H1 (cell line): ENCODE measurements around the gene SBSN. TPM values are rescaled to one million over a fixed set of nuclear protein-coding genes. Genes with fewer than 3 reads are reported as not detected.

Source experiments
- CTCF ChIA-PET: fragments of 300-600 bp; sonication (Branson Sonifier 250); formaldehyde crosslinking; loops from one replicate; lab custom pipeline; 2021; ENCODE audit not compliant: partially characterized antibody; lab: Charles Lee
- POLR2A ChIA-PET: fragments of 300-600 bp; sonication (Branson Sonifier 250); formaldehyde crosslinking; loops from one replicate; lab custom pipeline; 2021; ENCODE audit warnings: inconsistent platforms; ENCODE audit not compliant: partially characterized antibody; lab: Charles Lee
- DNase-seq, 2 experiments: peaks; one replicate each; pipeline versions ENCODE4 v3.0.0 to v3.0.0-alpha.2; 2010 to 2022; ENCODE audit warnings: low spot score in 2 of 2, low read depth in 1 of 2, mixed read lengths in 1 of 2
- FAIRE-seq: peaks from 2 replicates; lab custom pipeline; 2011; peaks lifted over from hg19 to GRCh38; lab: Jason Lieb, UNC
- H2AFZ ChIP-seq: 2 replicates; pipeline ENCODE4 v1.8.1; 2012; ENCODE audit warnings: low read length, inconsistent platforms
- H2AK5ac ChIP-seq: 2 replicates; pipeline ENCODE4 v1.6.1; 2013; ENCODE audit warnings: low read depth, low read length
- H2BK120ac ChIP-seq: replicated peaks from 2 replicates; pipeline ENCODE3; 2013; ENCODE audit warnings: low read depth, low read length, inconsistent platforms
- H2BK12ac ChIP-seq: 2 replicates; pipeline ENCODE4 v1.6.1; 2013; ENCODE audit warnings: low read depth, low read length
- H2BK15ac ChIP-seq: 2 replicates; pipeline ENCODE4 v1.6.1; 2013; ENCODE audit warnings: low read length
- H2BK20ac ChIP-seq: 2 replicates; pipeline ENCODE4 v1.6.1; 2013; ENCODE audit warnings: low read length
- H2BK5ac ChIP-seq: 2 replicates; pipeline ENCODE4 v1.6.1; 2013; ENCODE audit warnings: low read depth, low read length
- H3K14ac ChIP-seq: 2 replicates; pipeline ENCODE4 v1.6.1; 2013; ENCODE audit warnings: inconsistent platforms; ENCODE audit not compliant: insufficient read length
- H3K18ac ChIP-seq: 2 replicates; pipeline ENCODE4 v1.6.1; 2013; ENCODE audit warnings: low read length; ENCODE audit errors: extremely low read depth
- H3K23ac ChIP-seq: 2 replicates; pipeline ENCODE4 v1.6.1; 2013; ENCODE audit warnings: inconsistent platforms; ENCODE audit not compliant: insufficient read length
- H3K23me2 ChIP-seq: 2 replicates; pipeline ENCODE4 v1.6.1; 2013; ENCODE audit warnings: low read depth, low read length
- H3K27ac ChIP-seq: 2 replicates; pipeline ENCODE4 v1.6.1; 2011; ENCODE audit warnings: low read depth, low read length, inconsistent platforms
- H3K27me3 ChIP-seq, 4 experiments: replicated peaks in 1 of 4; 1 replicate in 1 of 4; 2 replicates in 3 of 4; pipeline versions ENCODE4 v1.6.1 to v1.8.1; 2011 to 2013; ENCODE audit warnings: low read length in 3 of 4, mild to moderate bottlenecking in 3 of 4, inconsistent platforms in 2 of 4, mixed read lengths in 2 of 4, moderate library complexity in 1 of 4; ENCODE audit not compliant: control insufficient read depth in 3 of 4, insufficient read depth in 3 of 4; ENCODE audit errors: extremely low read depth in 1 of 4
- H3K36me3 ChIP-seq, 4 experiments: 2 replicates each; pipeline versions ENCODE4 v1.6.1 to v1.8.1; 2011 to 2013; ENCODE audit warnings: mild to moderate bottlenecking in 4 of 4, low read length in 3 of 4, moderate library complexity in 2 of 4, control low read depth in 1 of 4, inconsistent platforms in 1 of 4; ENCODE audit not compliant: insufficient read depth in 4 of 4, control insufficient read depth in 2 of 4
- H3K4ac ChIP-seq: replicated peaks from 2 replicates; pipeline ENCODE3; 2013; ENCODE audit warnings: low read length, low read depth, mixed read lengths, inconsistent platforms; ENCODE audit not compliant: insufficient read length
- H3K4me1 ChIP-seq, 4 experiments: replicated peaks in 1 of 4; 1 replicate in 1 of 4; 2 replicates in 3 of 4; pipeline versions ENCODE4 v1.6.1 to v1.8.1; 2011 to 2013; ENCODE audit warnings: low read length in 3 of 4, inconsistent platforms in 2 of 4, mixed read lengths in 1 of 4; ENCODE audit not compliant: insufficient read depth in 4 of 4, control insufficient read depth in 3 of 4
- H3K4me2 ChIP-seq, 2 experiments: 2 replicates each; pipeline versions ENCODE4 v1.6.1 to v1.8.1; 2011 to 2013; ENCODE audit warnings: low read depth in 2 of 2, low read length in 2 of 2, control low read depth in 1 of 2, inconsistent platforms in 1 of 2, mild to moderate bottlenecking in 1 of 2; ENCODE audit not compliant: insufficient read depth in 1 of 2
- H3K4me3 ChIP-seq, 4 experiments: fragments of 200-600, 300-600 bp in 1 of 4; sonication (generic), shearing (Covaris generic), sonication (Bioruptor Twin) in 1 of 4; 2 replicates each; pipeline versions ENCODE4 v1.5.1 to v1.8.1; 2011 to 2016; ENCODE audit warnings: low read length in 4 of 4, low read depth in 3 of 4, control low read depth in 2 of 4, inconsistent platforms in 2 of 4, mild to moderate bottlenecking in 2 of 4, mixed read lengths in 1 of 4, moderate library complexity in 1 of 4; ENCODE audit not compliant: insufficient read depth in 2 of 4; ENCODE audit errors: extremely low read depth in 1 of 4
- H3K56ac ChIP-seq: replicated peaks from 2 replicates; pipeline ENCODE3; 2013; ENCODE audit warnings: low read depth, mild to moderate bottlenecking, mixed read lengths, low read length, inconsistent platforms; ENCODE audit not compliant: insufficient read length
- H3K79me1 ChIP-seq: 2 replicates; pipeline ENCODE4 v1.6.1; 2013; ENCODE audit warnings: low read depth, low read length, control low read depth
- H3K79me2 ChIP-seq, 2 experiments: 2 replicates each; pipeline versions ENCODE4 v1.6.1 to v1.8.1; 2012 to 2013; ENCODE audit warnings: low read length in 2 of 2, mild to moderate bottlenecking in 2 of 2, inconsistent platforms in 1 of 2; ENCODE audit not compliant: insufficient read depth in 2 of 2, control insufficient read depth in 1 of 2
- H3K9ac ChIP-seq, 4 experiments: replicated peaks in 1 of 4; 1 replicate in 1 of 4; 2 replicates in 3 of 4; pipeline versions ENCODE4 v1.6.1 to v1.8.1; 2011 to 2013; ENCODE audit warnings: low read depth in 3 of 4, low read length in 3 of 4, control low read depth in 2 of 4, mild to moderate bottlenecking in 2 of 4, moderate library complexity in 2 of 4, inconsistent platforms in 1 of 4; ENCODE audit errors: extremely low read depth in 1 of 4
- H3K9me3 ChIP-seq, 2 experiments: 2 replicates each; pipeline versions ENCODE4 v1.6.1 to v1.8.1; 2012 to 2013; ENCODE audit warnings: mild to moderate bottlenecking in 2 of 2, moderate library complexity in 2 of 2, control low read depth in 1 of 2, inconsistent platforms in 1 of 2, low read depth in 1 of 2, low read length in 1 of 2, mixed read lengths in 1 of 2; ENCODE audit not compliant: insufficient read depth in 2 of 2
- H4K20me1 ChIP-seq, 2 experiments: replicated peaks in 1 of 2; 2 replicates each; pipeline versions ENCODE3 to v1.8.1; 2011 to 2013; ENCODE audit warnings: inconsistent platforms in 2 of 2, low read length in 2 of 2, mild to moderate bottlenecking in 1 of 2; ENCODE audit not compliant: insufficient read depth in 2 of 2, control insufficient read depth in 1 of 2
- H4K5ac ChIP-seq: 2 replicates; pipeline ENCODE4 v1.6.1; 2013; ENCODE audit warnings: low read length, low read depth, mixed read lengths, inconsistent platforms; ENCODE audit not compliant: insufficient read length
- H4K8ac ChIP-seq: 2 replicates; pipeline ENCODE4 v1.8.0; 2013; ENCODE audit warnings: mild to moderate bottlenecking, moderate library complexity, low read length, inconsistent platforms; ENCODE audit not compliant: insufficient read depth; ENCODE audit errors: extremely low read depth
- H4K91ac ChIP-seq: replicated peaks from 2 replicates; pipeline ENCODE3; 2013; ENCODE audit warnings: low read length, mixed read lengths, inconsistent platforms; ENCODE audit not compliant: insufficient read length
- CBX5 ChIP-seq: fragments of 300-800, 300-1000 bp; sonication (generic); IDR thresholded peaks from 2 replicates; pipeline ENCODE4 v1.7.1; 2016; ENCODE audit warnings: antibody characterized with exemption, low read length, low read depth
- CBX8 ChIP-seq: fragments of 300-800, 300-1000 bp; sonication (generic); IDR thresholded peaks from 2 replicates; pipeline ENCODE4 v1.7.1; 2016; ENCODE audit warnings: low read depth, low read length, borderline replicate concordance
- CTBP2 ChIP-seq: IDR thresholded peaks from 2 replicates; pipeline ENCODE4 v1.7.0; 2011; ENCODE audit warnings: borderline replicate concordance, mild to moderate bottlenecking, moderate library complexity, mixed read lengths, low read length; ENCODE audit not compliant: insufficient read depth, insufficient read length
- POU5F1 ChIP-seq: IDR thresholded peaks from 2 replicates; pipeline ENCODE4 v1.6.1; 2011; ENCODE audit warnings: low read depth, mild to moderate bottlenecking, low read length, moderate library complexity
- RAD21 ChIP-seq, 2 experiments: IDR thresholded peaks in 1 of 2; conservative IDR thresholded peaks in 1 of 2; 2 replicates each; pipeline ENCODE4 v1.6.1; 2011; ENCODE audit warnings: low read depth in 2 of 2, low read length in 2 of 2, improper control_type of control experiment in 1 of 2, inconsistent platforms in 1 of 2, mild to moderate bottlenecking in 1 of 2, moderate library complexity in 1 of 2
- SIX5 ChIP-seq: IDR thresholded peaks from 2 replicates; pipeline ENCODE4 v1.6.1; 2011; ENCODE audit warnings: mild to moderate bottlenecking, low read depth, low read length
- TAF1 ChIP-seq: IDR thresholded peaks from 2 replicates; pipeline ENCODE4 v1.6.1; 2011; ENCODE audit warnings: mild to moderate bottlenecking, low read depth, low read length
- USF2 ChIP-seq: IDR thresholded peaks from 2 replicates; pipeline ENCODE4 v1.6.1; 2011; ENCODE audit warnings: low read length, improper control_type of control experiment
- whole genome bisulfite sequencing, 2 experiments: shearing (Covaris generic) in 1 of 2; methylation state at CpG; one replicate each; pipeline versions ENCODE4 v1.1.6 to v1.1.7; 2013 to 2015; ENCODE audit warnings: low lambda C conversion rate in 2 of 2, mixed read lengths in 2 of 2, inconsistent platforms in 1 of 2, low coverage in 1 of 2, missing lambda C conversion rate in 1 of 2; ENCODE audit not compliant: insufficient replicate concordance in 2 of 2, insufficient coverage in 1 of 2, insufficient read length in 1 of 2; ENCODE audit errors: extremely low coverage in 1 of 2, missing lambda C conversion rate in 1 of 2; 5-methylcytosine and 5-hydroxymethylcytosine counted together
- long read RNA-seq, 2 experiments: library from RNA in 1 of 2; library from capped mRNA in 1 of 2; stranded (forward); transcript quantifications; one replicate each; pipeline ENCODE4 v2.0.0, GENCODE V29; 2021; ENCODE audit warnings: inconsistent platforms in 1 of 2
- polyA minus RNA-seq, 3 experiments: library from RNA; depleted of rRNA, polyadenylated mRNA; stranded (reverse); fragments of >200 nt; gene quantifications; 1 replicate in 2 of 3; 2 replicates in 1 of 3; pipeline ENCODE4 v1.2.3, GENCODE V29; 2011
- polyA plus RNA-seq, 7 experiments: library from polyadenylated mRNA; depleted of rRNA in 3 of 7; stranded (reverse) in 5 of 7; unstranded in 2 of 7; fragments of >200 nt in 5 of 7; fragments of 200-250 nt in 2 of 7; gene quantifications; 1 replicate in 5 of 7; 2 replicates in 1 of 7; 4 replicates in 1 of 7; pipeline versions ENCODE4 v1.2.1 to v1.2.3, GENCODE V29; 2011 to 2013; ENCODE audit warnings: missing spikeins in 2 of 7, mixed read lengths in 2 of 7
- total RNA-seq: library from RNA; stranded (reverse); fragmentation: NEBNext Ultra II Directional; extraction: Animal tissue kit (Norgen Biotek cat#: 25700); gene quantifications from 2 replicates; pipeline ENCODE4 v1.2.1, GENCODE V29; 2021

Gene SBSN
- total RNA-seq, result not detected in 2 replicates
- polyA plus RNA-seq (2011; rRNA removed), result not detected in 2 replicates
- polyA plus RNA-seq (2011; cell fraction: cytosol; rRNA removed), result not detected
- polyA plus RNA-seq (2011; cell fraction: nucleus; rRNA removed), result not detected
- polyA plus RNA-seq (2012, experiment 1 of 2), result 0.28 TPM in 1 of 4 replicates, not detected in the others
- 0.16 TPM for polyA plus RNA-seq (2012, experiment 2 of 2)
- not detected for polyA plus RNA-seq (2013, experiment 1 of 2)
- not detected for polyA plus RNA-seq (2013, experiment 2 of 2)
- not detected in 2 replicates for polyA minus RNA-seq (2011; rRNA and poly(A)+ RNA removed)
- not detected for polyA minus RNA-seq (2011; cell fraction: cytosol; rRNA and poly(A)+ RNA removed)
- polyA minus RNA-seq (2011; cell fraction: nucleus; rRNA and poly(A)+ RNA removed), result not detected
- long read RNA-seq, experiment 1, result 0 reads
- long read RNA-seq, experiment 2, result 0 reads

GRCh38 chr19:35528218-35529038, at the start of gene SBSN:
Gene SBSN, minus strand, starts transcription at chr19:35528311. Its CDS starts 30 bp downstream, at chr19:35528281.
- Histone ChIP-seq H2AK5ac (no peak within 1 kb of the TSS), H3K27me3 (peaks cover 0 to 17% (median 11%) of the 10 kb centered on the region in 4 experiments; a peak in 6 of 7 replicates), H2BK120ac (no peak within 1 kb of the TSS), H4K8ac (no peak within 1 kb of the TSS), H3K14ac (no peak within 1 kb of the TSS), H4K91ac (no peak within 1 kb of the TSS), H3K4ac (no peak within 1 kb of the TSS), H3K56ac (no peak within 1 kb of the TSS), H3K4me1 (peaks cover 7 to 18% (median 11%) of the 10 kb centered on the region in 4 experiments), H3K9me3 (no peaks in the 10 kb centered on the region), H3K23me2 (peaks cover 3% of the 10 kb centered on the region; the same call in 1 of the 2 replicates), H4K5ac (no peak within 1 kb of the TSS), H2BK15ac (no peak within 1 kb of the TSS), H3K27ac (no peak within 1 kb of the TSS), H3K9ac (no peak within 1 kb of the TSS), H3K79me2 (no peaks in the 10 kb centered on the region), H3K4me2 (no peak within 1 kb of the TSS), H3K23ac (no peak within 1 kb of the TSS), H4K20me1 (no peaks in the 10 kb centered on the region), H2BK20ac (no peak within 1 kb of the TSS), H2BK12ac (no peak within 1 kb of the TSS), H3K4me3 (no peak within 1 kb of the TSS), H2AFZ (no peak within 1 kb of the TSS), H3K18ac (no peak within 1 kb of the TSS; the same call in 1 of the 2 replicates), H2BK5ac (no peak within 1 kb of the TSS), H3K36me3 (no peaks in the 10 kb centered on the region), H3K79me1 (no peaks in the 10 kb centered on the region)
- WGBS, 2 experiments, result 84% methylated on average over 11 of the region's 11 CpGs; no CpG with 5 or more reads in 1 of the 2 experiments
- DNase-seq (no peak), FAIRE-seq (no peak)
- ChIA-PET CTCF (interaction anchor here (1.8 to 2.9 kb wide), 2 partner anchors 18 to 33 kb away, joined by 6 to 14 read pairs; no protein-coding TSS in a partner anchor), POLR2A (interaction anchor here (1.3 to 1.6 kb wide), 2 partner anchors 15 to 18 kb away, joined by 3 to 4 read pairs; no protein-coding TSS in a partner anchor)
- TF ChIP-seq TAF1 (no peak), SIX5 (no peak), RAD21 (IDR thresholded peaks at IDR 0.05 in 1 of 2, conservative IDR thresholded peaks at IDR 0.05 in 1 of 2; ENCODE audit: low read depth in 2 of 2, low read length in 2 of 2) (no peak), USF2 (no peak), CBX5 (no peak), CBX8 (no peak), POU5F1 (no peak), CTBP2 (no peak)
